ENCODE measurements around the gene RHOU. TPM values are rescaled to one million over a fixed set of nuclear protein-coding genes. Genes with fewer than 3 reads are reported as not detected.

The RHOU gene
- total and polyA plus RNA-seq, 2 donors (not counting 1 experiment from before 2014, with no cell fraction given), result 0.23 to 11.4 TPM

GRCh38 chr1:228721407-228721806, 13.9 kb upstream of the RHOU start:
- Histone ChIP-seq H3K4me1 (ENCODE audit: control insufficient read depth, extremely low read depth, insufficient read depth, low read length) (no peaks in the 10 kb centered on the region), H3K4me2 (ENCODE audit: extremely low read depth, insufficient read depth, low read length) (no peak overlapping the region), H3K9me3 (ENCODE audit: control insufficient read depth, insufficient read depth, low read depth, low read length) (no peaks in the 10 kb centered on the region), H3K27ac (ENCODE audit: insufficient read depth, low read length) (no peak overlapping the region), H4K20me1 (ENCODE audit: control insufficient read depth, extremely low read depth, insufficient read depth, low read length) (no peaks in the 10 kb centered on the region), H3K27me3 (ENCODE audit: control insufficient read depth, insufficient read depth, low read length) (no peaks in the 10 kb centered on the region), H3K36me3 (ENCODE audit: control insufficient read depth, insufficient read depth, low read length) (no peaks in the 10 kb centered on the region), H2AFZ (ENCODE audit: low read length) (no peak overlapping the region), H3K9ac (ENCODE audit: insufficient read depth, low read length) (no peak overlapping the region), H3K79me2 (ENCODE audit: control insufficient read depth, insufficient read depth, low read length) (no peaks in the 10 kb centered on the region), H3K4me3 (replicated peaks in 1 of 4; ENCODE audit: control extremely low read depth in 1 of 4, insufficient read depth in 1 of 4, low read depth in 3 of 4, low read length in 4 of 4) (no peak overlapping the region)
- no peak for TF ChIP-seq CTCF (conservative IDR thresholded peaks at IDR 0.05 in 1 of 2, IDR thresholded peaks at IDR 0.05 in 1 of 2; ENCODE audit: low read depth in 1 of 2, low read length in 2 of 2)
- TF ChIP-seq EZH2 (IDR thresholded peaks at IDR 0.05; ENCODE audit: low read length, missing control alignments), result no peak
- no peak for DNase-seq (ENCODE audit: low read depth in 2 of 2)

GRCh38 chr1:228723287-228723686, 12.0 kb upstream of the RHOU start:
- Histone ChIP-seq H3K27me3 (ENCODE audit: control insufficient read depth, insufficient read depth, low read length) (no peaks in the 10 kb centered on the region), H3K9me3 (ENCODE audit: control insufficient read depth, insufficient read depth, low read depth, low read length) (no peaks in the 10 kb centered on the region), H3K4me1 (ENCODE audit: control insufficient read depth, extremely low read depth, insufficient read depth, low read length) (no peaks in the 10 kb centered on the region), H3K27ac (ENCODE audit: insufficient read depth, low read length) (no peak overlapping the region), H2AFZ (ENCODE audit: low read length) (no peak overlapping the region), H3K9ac (ENCODE audit: insufficient read depth, low read length) (no peak overlapping the region), H3K4me2 (ENCODE audit: extremely low read depth, insufficient read depth, low read length) (no peak overlapping the region), H3K4me3 (replicated peaks in 1 of 4; ENCODE audit: control extremely low read depth in 1 of 4, insufficient read depth in 1 of 4, low read depth in 3 of 4, low read length in 4 of 4) (no peak overlapping the region), H3K36me3 (ENCODE audit: control insufficient read depth, insufficient read depth, low read length) (no peaks in the 10 kb centered on the region), H3K79me2 (ENCODE audit: control insufficient read depth, insufficient read depth, low read length) (no peaks in the 10 kb centered on the region), H4K20me1 (ENCODE audit: control insufficient read depth, extremely low read depth, insufficient read depth, low read length) (no peaks in the 10 kb centered on the region)
- no peak for TF ChIP-seq CTCF (conservative IDR thresholded peaks at IDR 0.05 in 1 of 2, IDR thresholded peaks at IDR 0.05 in 1 of 2; ENCODE audit: low read depth in 1 of 2, low read length in 2 of 2)
- no peak for TF ChIP-seq EZH2 (IDR thresholded peaks at IDR 0.05; ENCODE audit: low read length, missing control alignments)
- no peak for DNase-seq (ENCODE audit: low read depth in 2 of 2)

- no peak for DNase-seq (ENCODE audit: low read depth in 2 of 2)
- Histone ChIP-seq H3K4me1 (ENCODE audit: control insufficient read depth, extremely low read depth, insufficient read depth, low read length) (no peaks in the 10 kb centered on the region), H3K9me3 (ENCODE audit: control insufficient read depth, insufficient read depth, low read depth, low read length) (no peaks in the 10 kb centered on the region), H3K4me2 (ENCODE audit: extremely low read depth, insufficient read depth, low read length) (no peak overlapping the region), H3K36me3 (ENCODE audit: control insufficient read depth, insufficient read depth, low read length) (no peaks in the 10 kb centered on the region), H3K79me2 (ENCODE audit: control insufficient read depth, insufficient read depth, low read length) (no peaks in the 10 kb centered on the region), H2AFZ (ENCODE audit: low read length) (no peak overlapping the region), H3K27ac (ENCODE audit: insufficient read depth, low read length) (no peak overlapping the region), H3K27me3 (ENCODE audit: control insufficient read depth, insufficient read depth, low read length) (no peaks in the 10 kb centered on the region), H4K20me1 (ENCODE audit: control insufficient read depth, extremely low read depth, insufficient read depth, low read length) (no peaks in the 10 kb centered on the region), H3K9ac (ENCODE audit: insufficient read depth, low read length) (no peak overlapping the region), H3K4me3 (replicated peaks in 1 of 4; ENCODE audit: control extremely low read depth in 1 of 4, insufficient read depth in 1 of 4, low read depth in 3 of 4, low read length in 4 of 4) (no peak overlapping the region)
- no peak for TF ChIP-seq CTCF (conservative IDR thresholded peaks at IDR 0.05 in 1 of 2, IDR thresholded peaks at IDR 0.05 in 1 of 2; ENCODE audit: low read depth in 1 of 2, low read length in 2 of 2)
- TF ChIP-seq EZH2 (IDR thresholded peaks at IDR 0.05; ENCODE audit: low read length, missing control alignments), result no peak
These were observed 11.4 kb upstream of the RHOU start for GRCh38 chr1:228723921-228724320.
